A673 (cell line): ENCODE data around the gene DCP1A.

Source experiments
- CTCF ChIP-seq: fragments of 300-800, 200-600 bp; sonication (generic); conservative IDR thresholded peaks from 2 replicates; pipeline ENCODE4 v1.5.1; 2017; ENCODE audit warnings: low read depth, mild to moderate bottlenecking, antibody characterized with exemption, low read length, moderate library complexity, mixed read lengths
- EZH2 ChIP-seq: fragments of 200-600 bp; sonication (generic); IDR thresholded peaks from 2 replicates; pipeline ENCODE4 v1.6.1; 2017; ENCODE audit warnings: borderline replicate concordance, low read depth, mild to moderate bottlenecking, mixed read lengths, antibody characterized with exemption, low read length; ENCODE audit not compliant: poor library complexity, severe bottlenecking

GRCh38 chr3:53243785-53244184 is 103.6 kb downstream of the DCP1A start:
- TF ChIP-seq EZH2 (no peak), CTCF (no peak)
